ENCODE measurements around the gene IMP3. TPM values are rescaled to one million over a fixed set of nuclear protein-coding genes. Genes with fewer than 3 reads are reported as not detected.
A peak's percentile ranks its signal among the peaks of the same experiment; 100 is the strongest.

The IMP3 gene
- total and polyA plus RNA-seq, 4 donors: 45.2 to 94.8 (median 69.6) TPM

DNA sequence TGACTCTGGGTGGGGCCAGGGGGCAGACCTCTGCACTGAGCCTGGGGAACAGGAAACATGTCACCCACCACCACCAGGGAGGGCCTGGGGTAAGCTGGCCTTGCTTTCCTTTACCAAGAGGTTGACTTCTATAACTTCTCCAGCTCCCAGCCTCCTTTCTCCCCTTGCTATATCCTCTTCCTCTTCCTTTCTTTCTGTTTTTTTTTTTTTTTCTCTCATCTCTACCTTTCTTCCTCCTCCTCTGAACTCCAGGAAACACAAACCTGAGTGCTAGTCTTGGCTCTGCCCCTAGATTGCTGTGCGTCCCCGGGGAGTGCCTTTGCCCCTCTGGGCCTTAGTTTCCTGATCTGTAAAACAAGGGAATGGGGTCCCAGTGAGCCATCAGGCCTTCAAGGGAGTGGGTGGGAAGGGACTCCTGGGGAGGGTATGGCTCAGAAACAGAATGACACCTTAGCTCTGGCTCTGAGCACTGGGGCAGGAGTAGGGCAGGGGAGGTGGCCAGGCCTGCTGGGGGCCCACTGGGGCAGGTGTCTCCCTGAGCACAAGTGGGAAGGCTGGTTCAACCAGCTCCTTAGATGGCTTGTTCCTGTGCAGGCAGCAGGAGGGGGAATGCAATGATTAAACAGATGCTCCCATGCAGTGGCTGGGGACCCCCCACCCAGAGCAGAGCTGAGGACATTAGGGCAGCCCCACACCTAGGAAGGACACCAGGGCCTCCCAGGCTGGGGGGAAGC, 12.0 kb upstream of the IMP3 start:
- Histone ChIP-seq H3K4me3 (ENCODE audit: low read depth in 1 of 3, low read length in 3 of 3) (peak overlapping the region in 2 of 3 donors; percentile 7 to 51), H3K9me3 (ENCODE audit: control insufficient read depth in 4 of 4, low read length in 3 of 4) (no peaks in the 10 kb centered on the region), H3K27me3 (ENCODE audit: control insufficient read depth in 4 of 4, insufficient read depth in 4 of 4, low read length in 3 of 4) (no peaks in the 10 kb centered on the region), H3K27ac (ENCODE audit: low read depth in 1 of 2, low read length in 2 of 2) (peak overlapping the region; percentile 35 to 59), H3K4me1 (ENCODE audit: control insufficient read depth in 4 of 4, insufficient read depth in 4 of 4, low read length in 3 of 4) (peaks cover 20 to 60% (median 40%) of the 10 kb centered on the region in 4 donors), H3K9ac (ENCODE audit: low read depth in 1 of 2, low read length in 2 of 2) (peak overlapping the region in 1 of 2 donors; percentile 42), H3K36me3 (ENCODE audit: control insufficient read depth in 4 of 4, insufficient read depth in 3 of 4, low read depth in 1 of 4, low read length in 3 of 4) (peaks cover 0 to 5% (median 3%) of the 10 kb centered on the region in 4 donors)
- no peak for TF ChIP-seq SP1 (IDR thresholded peaks at IDR 0.05)
- WGBS: 82% methylated on average over 2 of the region's 2 CpGs
- no peak for DNase-seq (ENCODE audit: low spot score)

DNA sequence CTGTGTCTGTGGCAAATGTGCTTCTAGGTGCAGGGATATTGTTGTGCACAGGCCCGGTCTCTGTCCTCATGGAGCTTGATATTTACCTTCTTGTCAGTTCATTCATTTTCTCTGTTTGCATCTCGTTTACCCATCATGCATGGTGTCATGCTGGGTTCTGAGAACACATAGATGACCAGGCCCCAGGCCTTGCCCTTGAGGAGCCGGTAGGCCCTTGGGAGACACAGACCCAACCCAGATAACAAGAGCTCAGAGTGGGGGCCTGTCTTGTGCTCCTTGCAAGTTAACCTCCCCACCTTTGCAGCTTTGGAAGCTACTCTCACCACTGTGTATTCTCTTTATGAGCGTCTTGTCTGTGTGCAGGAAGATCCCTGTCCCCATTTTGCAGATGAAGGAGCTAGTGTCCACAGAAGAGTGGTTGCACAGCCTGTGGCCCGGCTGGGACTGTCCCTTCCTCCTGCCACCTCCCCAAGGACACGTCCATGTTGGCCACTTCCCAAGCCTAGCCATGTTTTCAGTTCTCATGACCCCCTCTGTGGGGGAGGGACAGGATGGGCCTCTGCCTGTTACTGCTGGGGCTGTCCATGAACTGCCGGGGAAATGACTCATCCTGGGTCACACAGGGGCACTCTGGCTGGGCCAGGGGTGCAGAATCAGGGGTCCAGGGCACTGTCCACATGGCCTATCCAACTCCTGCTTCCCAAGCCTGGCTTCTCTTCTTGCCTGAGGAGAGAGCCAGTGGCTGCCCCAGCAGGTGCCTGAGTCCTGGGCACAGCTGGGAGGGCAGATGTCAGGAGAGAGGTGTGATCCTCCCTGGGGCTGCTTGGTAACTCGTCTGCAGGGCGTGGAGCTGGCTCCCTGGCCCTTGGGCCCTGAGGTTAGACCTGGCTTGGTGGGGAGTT, 11.1 kb upstream of the IMP3 start:
- Histone ChIP-seq H3K27ac (ENCODE audit: low read depth in 1 of 2, low read length in 2 of 2) (peak overlapping the region; percentile 39 to 59), H3K9me3 (ENCODE audit: control insufficient read depth in 4 of 4, low read length in 3 of 4) (no peaks in the 10 kb centered on the region), H3K4me1 (ENCODE audit: control insufficient read depth in 4 of 4, insufficient read depth in 4 of 4, low read length in 3 of 4) (peaks cover 20 to 68% (median 45%) of the 10 kb centered on the region in 4 donors), H3K9ac (ENCODE audit: low read depth in 1 of 2, low read length in 2 of 2) (peak overlapping the region in 1 of 2 donors; percentile 42), H3K4me3 (ENCODE audit: low read depth in 1 of 3, low read length in 3 of 3) (peak overlapping the region; percentile 7 to 51 (median 38)), H3K36me3 (ENCODE audit: control insufficient read depth in 4 of 4, insufficient read depth in 3 of 4, low read depth in 1 of 4, low read length in 3 of 4) (peaks cover 0 to 3% (median 1%) of the 10 kb centered on the region in 4 donors), H3K27me3 (ENCODE audit: control insufficient read depth in 4 of 4, insufficient read depth in 4 of 4, low read length in 3 of 4) (no peaks in the 10 kb centered on the region)
- no peak for DNase-seq (ENCODE audit: low spot score)
- WGBS: 44% methylated on average over 9 of the region's 9 CpGs
- TF ChIP-seq, protein P1, sequence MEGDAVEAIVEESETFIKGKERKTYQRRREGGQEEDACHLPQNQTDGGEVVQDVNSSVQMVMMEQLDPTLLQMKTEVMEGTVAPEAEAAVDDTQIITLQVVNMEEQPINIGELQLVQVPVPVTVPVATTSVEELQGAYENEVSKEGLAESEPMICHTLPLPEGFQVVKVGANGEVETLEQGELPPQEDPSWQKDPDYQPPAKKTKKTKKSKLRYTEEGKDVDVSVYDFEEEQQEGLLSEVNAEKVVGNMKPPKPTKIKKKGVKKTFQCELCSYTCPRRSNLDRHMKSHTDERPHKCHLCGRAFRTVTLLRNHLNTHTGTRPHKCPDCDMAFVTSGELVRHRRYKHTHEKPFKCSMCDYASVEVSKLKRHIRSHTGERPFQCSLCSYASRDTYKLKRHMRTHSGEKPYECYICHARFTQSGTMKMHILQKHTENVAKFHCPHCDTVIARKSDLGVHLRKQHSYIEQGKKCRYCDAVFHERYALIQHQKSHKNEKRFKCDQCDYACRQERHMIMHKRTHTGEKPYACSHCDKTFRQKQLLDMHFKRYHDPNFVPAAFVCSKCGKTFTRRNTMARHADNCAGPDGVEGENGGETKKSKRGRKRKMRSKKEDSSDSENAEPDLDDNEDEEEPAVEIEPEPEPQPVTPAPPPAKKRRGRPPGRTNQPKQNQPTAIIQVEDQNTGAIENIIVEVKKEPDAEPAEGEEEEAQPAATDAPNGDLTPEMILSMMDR (IDR thresholded peaks at IDR 0.05; ENCODE audit: low read depth, low read length, missing input control): no peak
- TF ChIP-seq NR2F2 (IDR thresholded peaks at IDR 0.05) (peak; percentile 90), JUND (IDR thresholded peaks at IDR 0.05) (peak; percentile 87 to 96), SP1 (IDR thresholded peaks at IDR 0.05) (peak; percentile 27), TAF1 (conservative IDR thresholded peaks at IDR 0.05) (no peak), HNF4A (conservative IDR thresholded peaks at IDR 0.05) (peak; percentile 29 to 49), FOXA2 (IDR thresholded peaks at IDR 0.05) (no peak), YY1 (IDR thresholded peaks at IDR 0.05) (no peak), HNF4G (IDR thresholded peaks at IDR 0.05) (no peak), RXRA (IDR thresholded peaks at IDR 0.05) (peak; percentile 69 to 81), RAD21 (IDR thresholded peaks at IDR 0.05) (peak in 1 of 2 donors; percentile 28), EGR1 (IDR thresholded peaks at IDR 0.05; ENCODE audit: low read depth in 2 of 2) (no peak), GABPA (IDR thresholded peaks at IDR 0.05 in 1 of 2, conservative IDR thresholded peaks at IDR 0.05 in 1 of 2) (no peak), FOXA1 (IDR thresholded peaks at IDR 0.05) (no peak)
- TF ChIP-seq, protein P2, sequence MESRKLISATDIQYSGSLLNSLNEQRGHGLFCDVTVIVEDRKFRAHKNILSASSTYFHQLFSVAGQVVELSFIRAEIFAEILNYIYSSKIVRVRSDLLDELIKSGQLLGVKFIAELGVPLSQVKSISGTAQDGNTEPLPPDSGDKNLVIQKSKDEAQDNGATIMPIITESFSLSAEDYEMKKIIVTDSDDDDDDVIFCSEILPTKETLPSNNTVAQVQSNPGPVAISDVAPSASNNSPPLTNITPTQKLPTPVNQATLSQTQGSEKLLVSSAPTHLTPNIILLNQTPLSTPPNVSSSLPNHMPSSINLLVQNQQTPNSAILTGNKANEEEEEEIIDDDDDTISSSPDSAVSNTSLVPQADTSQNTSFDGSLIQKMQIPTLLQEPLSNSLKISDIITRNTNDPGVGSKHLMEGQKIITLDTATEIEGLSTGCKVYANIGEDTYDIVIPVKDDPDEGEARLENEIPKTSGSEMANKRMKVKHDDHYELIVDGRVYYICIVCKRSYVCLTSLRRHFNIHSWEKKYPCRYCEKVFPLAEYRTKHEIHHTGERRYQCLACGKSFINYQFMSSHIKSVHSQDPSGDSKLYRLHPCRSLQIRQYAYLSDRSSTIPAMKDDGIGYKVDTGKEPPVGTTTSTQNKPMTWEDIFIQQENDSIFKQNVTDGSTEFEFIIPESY (IDR thresholded peaks at IDR 0.05): no peak
- TF ChIP-seq, protein P3, sequence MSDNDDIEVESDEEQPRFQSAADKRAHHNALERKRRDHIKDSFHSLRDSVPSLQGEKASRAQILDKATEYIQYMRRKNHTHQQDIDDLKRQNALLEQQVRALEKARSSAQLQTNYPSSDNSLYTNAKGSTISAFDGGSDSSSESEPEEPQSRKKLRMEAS (IDR thresholded peaks at IDR 0.05): no peak
- TF ChIP-seq, protein P4, sequence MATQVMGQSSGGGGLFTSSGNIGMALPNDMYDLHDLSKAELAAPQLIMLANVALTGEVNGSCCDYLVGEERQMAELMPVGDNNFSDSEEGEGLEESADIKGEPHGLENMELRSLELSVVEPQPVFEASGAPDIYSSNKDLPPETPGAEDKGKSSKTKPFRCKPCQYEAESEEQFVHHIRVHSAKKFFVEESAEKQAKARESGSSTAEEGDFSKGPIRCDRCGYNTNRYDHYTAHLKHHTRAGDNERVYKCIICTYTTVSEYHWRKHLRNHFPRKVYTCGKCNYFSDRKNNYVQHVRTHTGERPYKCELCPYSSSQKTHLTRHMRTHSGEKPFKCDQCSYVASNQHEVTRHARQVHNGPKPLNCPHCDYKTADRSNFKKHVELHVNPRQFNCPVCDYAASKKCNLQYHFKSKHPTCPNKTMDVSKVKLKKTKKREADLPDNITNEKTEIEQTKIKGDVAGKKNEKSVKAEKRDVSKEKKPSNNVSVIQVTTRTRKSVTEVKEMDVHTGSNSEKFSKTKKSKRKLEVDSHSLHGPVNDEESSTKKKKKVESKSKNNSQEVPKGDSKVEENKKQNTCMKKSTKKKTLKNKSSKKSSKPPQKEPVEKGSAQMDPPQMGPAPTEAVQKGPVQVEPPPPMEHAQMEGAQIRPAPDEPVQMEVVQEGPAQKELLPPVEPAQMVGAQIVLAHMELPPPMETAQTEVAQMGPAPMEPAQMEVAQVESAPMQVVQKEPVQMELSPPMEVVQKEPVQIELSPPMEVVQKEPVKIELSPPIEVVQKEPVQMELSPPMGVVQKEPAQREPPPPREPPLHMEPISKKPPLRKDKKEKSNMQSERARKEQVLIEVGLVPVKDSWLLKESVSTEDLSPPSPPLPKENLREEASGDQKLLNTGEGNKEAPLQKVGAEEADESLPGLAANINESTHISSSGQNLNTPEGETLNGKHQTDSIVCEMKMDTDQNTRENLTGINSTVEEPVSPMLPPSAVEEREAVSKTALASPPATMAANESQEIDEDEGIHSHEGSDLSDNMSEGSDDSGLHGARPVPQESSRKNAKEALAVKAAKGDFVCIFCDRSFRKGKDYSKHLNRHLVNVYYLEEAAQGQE (IDR thresholded peaks at IDR 0.05): peak; percentile 38
- TF ChIP-seq, protein P5, sequence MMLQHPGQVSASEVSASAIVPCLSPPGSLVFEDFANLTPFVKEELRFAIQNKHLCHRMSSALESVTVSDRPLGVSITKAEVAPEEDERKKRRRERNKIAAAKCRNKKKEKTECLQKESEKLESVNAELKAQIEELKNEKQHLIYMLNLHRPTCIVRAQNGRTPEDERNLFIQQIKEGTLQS (IDR thresholded peaks at IDR 0.05): peak; percentile 50
